Activated B cell treated with CpG ODN at 0.5 μM for 24 hours (primary cell): ENCODE measurements around the gene ERBB4. TPM values are rescaled to one million over a fixed set of nuclear protein-coding genes. Genes with fewer than 3 reads are reported as not detected.

Source experiments
- ATAC-seq: fragments of 200-7000 bp; cut with Tn5 transposase; one replicate; pipeline ENCODE4 v1.10.0; 2021; ENCODE audit warnings: low read depth, mild to moderate bottlenecking, moderate library complexity
- CTCF ChIA-PET: fragments of 350-600 bp; sonication (Branson Sonifier 250); formaldehyde crosslinking; loops from one replicate; lab custom pipeline; 2021; ENCODE audit warnings: antibody characterized with exemption; lab: Charles Lee
- POLR2A ChIA-PET: fragments of 350-600 bp; sonication (Branson Sonifier 250); formaldehyde crosslinking; loops from one replicate; lab custom pipeline; 2021; ENCODE audit warnings: antibody characterized with exemption; lab: Charles Lee
- DNase-seq: peaks from one replicate; pipeline ENCODE4 v3.0.0; 2022
- H3K27ac Mint-ChIP-seq: one replicate; pipeline ENCODE4 v1.8.0; 2020; ENCODE audit warnings: mixed read lengths
- H3K27me3 Mint-ChIP-seq: one replicate; pipeline ENCODE4 v1.8.0; 2021; ENCODE audit warnings: mixed read lengths
- H3K36me3 Mint-ChIP-seq: one replicate; pipeline ENCODE4 v1.8.0; 2021; ENCODE audit warnings: low read depth, mixed read lengths
- H3K4me1 Mint-ChIP-seq: one replicate; pipeline ENCODE4 v1.8.0; 2021; ENCODE audit warnings: mixed read lengths
- H3K4me3 Mint-ChIP-seq: one replicate; pipeline ENCODE4 v1.8.0; 2020; ENCODE audit warnings: mild to moderate bottlenecking, mixed read lengths
- H3K9me3 Mint-ChIP-seq: one replicate; pipeline ENCODE4 v1.8.0; 2020; ENCODE audit warnings: mixed read lengths
- CTCF ChIP-seq: fragments of 200-600 bp; IDR thresholded peaks from one replicate; pipeline ENCODE4 v1.8.0; 2022; ENCODE audit warnings: antibody characterized with exemption, mild to moderate bottlenecking
- intact Hi-C: fragments of 100-400 bp; cut with micrococcal nuclease; formaldehyde crosslinking; loops from one replicate; pipeline ENCODE4 v1.15.1; 2024
- total RNA-seq: library from RNA; stranded (reverse); gene quantifications from 2 replicates; pipeline ENCODE4 v1.2.3, GENCODE V29; 2022

The ERBB4 gene
- total RNA-seq, 1 donor from 2014 or later: not detected

GRCh38 chr2:212530373-212530772 is 8.2 kb downstream of the ERBB4 start:
- intact Hi-C loops: no loop called here
- H3K4me1 Mint-ChIP-seq: no peaks in the 10 kb centered on the region
- DNase-seq (no peak), ATAC-seq (no peak)
- H3K27ac Mint-ChIP-seq: no peak overlapping the region
- CTCF ChIA-PET: no interaction called here
- no peak overlapping the region for H3K4me3 Mint-ChIP-seq
- no peak for TF ChIP-seq CTCF
- POLR2A ChIA-PET: no interaction called here
- H3K9me3 Mint-ChIP-seq: no peaks in the 10 kb centered on the region
- no peaks in the 10 kb centered on the region for H3K36me3 Mint-ChIP-seq
- H3K27me3 Mint-ChIP-seq: peaks cover 8% of the 10 kb centered on the region

GRCh38 chr2:212528106-212528856 is 10.3 kb downstream of the ERBB4 start:
- Mint-ChIP-seq H3K4me3 (no peak overlapping the region), H3K27ac (no peak overlapping the region), H3K36me3 (no peaks in the 10 kb centered on the region), H3K27me3 (peaks cover 3% of the 10 kb centered on the region), H3K9me3 (no peaks in the 10 kb centered on the region), H3K4me1 (no peaks in the 10 kb centered on the region)
- ATAC-seq (no peak), DNase-seq (no peak)
- no peak for TF ChIP-seq CTCF
- CTCF ChIA-PET: interaction anchor here (0.6 kb wide), 1 partner anchor 785 kb away, joined by 3 read pairs; no protein-coding TSS in a partner anchor
- POLR2A ChIA-PET: interaction anchor here (0.6 kb wide), 1 partner anchor 11 kb away, joined by 3 read pairs; no protein-coding TSS in a partner anchor
- intact Hi-C loops: no loop called here

- TF ChIP-seq CTCF: no peak
- Mint-ChIP-seq H3K4me3 (no peak overlapping the region), H3K27me3 (no peaks in the 10 kb centered on the region), H3K9me3 (no peaks in the 10 kb centered on the region), H3K4me1 (no peaks in the 10 kb centered on the region), H3K36me3 (no peaks in the 10 kb centered on the region), H3K27ac (no peak overlapping the region)
- CTCF ChIA-PET: interaction anchor here (0.5 kb wide), 1 partner anchor 316 kb away, joined by 3 read pairs; no protein-coding TSS in a partner anchor
- DNase-seq: no peak
- intact Hi-C loops: no loop called here
- POLR2A ChIA-PET: no interaction called here
- ATAC-seq: no peak
Measured at GRCh38 chr2:212526059-212526458, 12.5 kb downstream of the ERBB4 start.

GRCh38 chr2:212523756-212524155 is 14.8 kb downstream of the ERBB4 start:
- Mint-ChIP-seq H3K27ac (no peak overlapping the region), H3K9me3 (no peaks in the 10 kb centered on the region), H3K27me3 (no peaks in the 10 kb centered on the region), H3K4me1 (no peaks in the 10 kb centered on the region), H3K4me3 (no peak overlapping the region), H3K36me3 (no peaks in the 10 kb centered on the region)
- ChIA-PET POLR2A (no interaction called here), CTCF (interaction anchor here (1.1 kb wide), 1 partner anchor 9 kb away, joined by 3 read pairs; no protein-coding TSS in a partner anchor)
- ATAC-seq (no peak), DNase-seq (no peak)
- intact Hi-C loops: no loop called here
- no peak for TF ChIP-seq CTCF

GRCh38 chr2:212520340-212520739 is 18.3 kb downstream of the ERBB4 start:
- CTCF ChIA-PET: no interaction called here
- no peak for TF ChIP-seq CTCF
- Mint-ChIP-seq H3K4me1 (no peaks in the 10 kb centered on the region), H3K27me3 (no peaks in the 10 kb centered on the region), H3K9me3 (no peaks in the 10 kb centered on the region), H3K36me3 (no peaks in the 10 kb centered on the region), H3K4me3 (no peak overlapping the region), H3K27ac (no peak overlapping the region)
- ATAC-seq (no peak), DNase-seq (no peak)
- POLR2A ChIA-PET: no interaction called here
- intact Hi-C loops: no loop called here
